ENCODE results near the gene PDGFC. TPM values are rescaled to one million over a fixed set of nuclear protein-coding genes. Genes with fewer than 3 reads are reported as not detected.
A peak's percentile ranks its signal among the peaks of the same experiment; 100 is the strongest.

Gene PDGFC
- total and polyA plus RNA-seq, 2 experiments from 2014 or later = 35.5 to 63.3 TPM

- no peaks in the 10 kb centered on the region for H3K27me3 ChIP-seq
- 40% methylated on average over 6 of the region's 6 CpGs for WGBS (ENCODE audit: low lambda C conversion rate, missing lambda C conversion rate)
- peak overlapping the region; percentile 45 for H3K4me2 ChIP-seq
- H4K20me1 ChIP-seq (ENCODE audit: insufficient read depth, poor library complexity, severe bottlenecking) = no peaks in the 10 kb centered on the region
- H3K36me3 ChIP-seq (replicated peaks; ENCODE audit: insufficient read depth, low read depth) = no peaks in the 10 kb centered on the region
- H3K4me3 ChIP-seq = no peak overlapping the region
- no peak for TF ChIP-seq EZH2phosphoT487 (IDR thresholded peaks at IDR 0.05; ENCODE audit: low read depth, severe bottlenecking, unreplicated experiment)
- TF ChIP-seq EZH2 (IDR thresholded peaks at IDR 0.05; ENCODE audit: borderline replicate concordance) = no peak
- TF ChIP-seq CTCF (IDR thresholded peaks at IDR 0.05; ENCODE audit: poor library complexity) = no peak
- H2AFZ ChIP-seq = no peak overlapping the region
- H3K27ac ChIP-seq = no peak overlapping the region
- H3K79me2 ChIP-seq = no peaks in the 10 kb centered on the region
- H3K9me3 ChIP-seq (ENCODE audit: low read depth) = peaks cover 5% of the 10 kb centered on the region
- DNase-seq (ENCODE audit: low spot score) = no peak
- H3K4me1 ChIP-seq (ENCODE audit: insufficient read depth) = no peaks in the 10 kb centered on the region
- no peaks in the 10 kb centered on the region for H3K9me2 ChIP-seq (replicated peaks; ENCODE audit: insufficient read depth)
Measured at GRCh38 chr4:156746111-156746510, 225.5 kb downstream of the PDGFC start.

- no peaks in the 10 kb centered on the region for H3K9me2 ChIP-seq (replicated peaks; ENCODE audit: insufficient read depth)
- H4K20me1 ChIP-seq (ENCODE audit: insufficient read depth, poor library complexity, severe bottlenecking) = no peaks in the 10 kb centered on the region
- H3K4me3 ChIP-seq = no peak overlapping the region
- no peaks in the 10 kb centered on the region for H3K79me2 ChIP-seq
- 87% methylated on average over 2 of the region's 2 CpGs for WGBS (ENCODE audit: low lambda C conversion rate, missing lambda C conversion rate)
- no peak overlapping the region for H3K27ac ChIP-seq
- no peaks in the 10 kb centered on the region for H3K27me3 ChIP-seq
- no peak for DNase-seq (ENCODE audit: low spot score)
- TF ChIP-seq EZH2phosphoT487 (IDR thresholded peaks at IDR 0.05; ENCODE audit: low read depth, severe bottlenecking, unreplicated experiment) (no peak), EZH2 (IDR thresholded peaks at IDR 0.05; ENCODE audit: borderline replicate concordance) (no peak), CTCF (IDR thresholded peaks at IDR 0.05; ENCODE audit: poor library complexity) (no peak)
- no peak overlapping the region for H3K4me2 ChIP-seq
- H3K36me3 ChIP-seq (replicated peaks; ENCODE audit: insufficient read depth, low read depth) = no peaks in the 10 kb centered on the region
- H2AFZ ChIP-seq = no peak overlapping the region
- peaks cover 5% of the 10 kb centered on the region for H3K9me3 ChIP-seq (ENCODE audit: low read depth)
- H3K4me1 ChIP-seq (ENCODE audit: insufficient read depth) = no peaks in the 10 kb centered on the region
Measured at GRCh38 chr4:156738766-156739165, 232.8 kb downstream of the PDGFC start.

GRCh38 chr4:156734965-156735895, 236.4 kb downstream of the PDGFC start:
- no peak for TF ChIP-seq CTCF (IDR thresholded peaks at IDR 0.05; ENCODE audit: poor library complexity)
- no peak for TF ChIP-seq EZH2 (IDR thresholded peaks at IDR 0.05; ENCODE audit: borderline replicate concordance)
- no peak for TF ChIP-seq EZH2phosphoT487 (IDR thresholded peaks at IDR 0.05; ENCODE audit: low read depth, severe bottlenecking, unreplicated experiment)
- Histone ChIP-seq H4K20me1 (ENCODE audit: insufficient read depth, poor library complexity, severe bottlenecking) (no peaks in the 10 kb centered on the region), H3K36me3 (replicated peaks; ENCODE audit: insufficient read depth, low read depth) (no peaks in the 10 kb centered on the region), H3K4me1 (ENCODE audit: insufficient read depth) (no peaks in the 10 kb centered on the region), H3K4me3 (no peak overlapping the region), H2AFZ (no peak overlapping the region), H3K4me2 (no peak overlapping the region), H3K27me3 (no peaks in the 10 kb centered on the region), H3K9me3 (ENCODE audit: low read depth) (peaks cover 15% of the 10 kb centered on the region), H3K27ac (no peak overlapping the region), H3K79me2 (no peaks in the 10 kb centered on the region), H3K9me2 (replicated peaks; ENCODE audit: insufficient read depth) (no peaks in the 10 kb centered on the region)
- WGBS (ENCODE audit: low lambda C conversion rate, missing lambda C conversion rate) = 66% methylated on average over 7 of the region's 7 CpGs
- no peak for DNase-seq (ENCODE audit: low spot score)

All from hepatocyte (in vitro differentiated cells).